AG04449 (cell line): ENCODE data around the gene NUP93.

ENCODE experiments used
- CTCF ChIA-PET: fragments of 350-600 bp; formaldehyde crosslinking; extraction: SDS; loops from one replicate; lab custom pipeline; 2021; ENCODE audit warnings: antibody characterized with exemption; lab: Yijun Ruan, JAX
- POLR2A ChIA-PET: fragments of 400-600, 350-600 bp; formaldehyde crosslinking; extraction: SDS; loops from one replicate; lab custom pipeline; 2020; ENCODE audit warnings: antibody characterized with exemption, inconsistent platforms; lab: Yijun Ruan, JAX
- DNase-seq: peaks from one replicate; pipeline ENCODE4 v3.0.0-alpha.2; 2010; ENCODE audit warnings: low read depth, low spot score
- H3K4me3 ChIP-seq: 2 replicates; pipeline ENCODE4 v1.5.1; 2011; ENCODE audit warnings: low read depth, mild to moderate bottlenecking, control low read depth, low read length
- CTCF ChIP-seq: IDR thresholded peaks from one replicate; pipeline ENCODE4 v1.5.1; 2011; ENCODE audit warnings: mild to moderate bottlenecking, moderate library complexity, low read length, control low read depth, inconsistent platforms; ENCODE audit not compliant: insufficient read depth; ENCODE audit errors: missing control alignments

The NUP93 gene

GRCh38 chr16:56892705-56893104 lies 162.8 kb downstream of the NUP93 start:
- ChIA-PET POLR2A (no interaction called here), CTCF (interaction anchor here (0.9 kb wide), 1 partner anchor 11 kb away, joined by 3 read pairs; no protein-coding TSS in a partner anchor)

GRCh38 chr16:56894331-56894917 lies 164.5 kb downstream of the NUP93 start:
- DNase-seq = no peak
- no peak overlapping the region for H3K4me3 ChIP-seq
- TF ChIP-seq CTCF = no peak
- ChIA-PET POLR2A (interaction anchor here (1.0 kb wide), 1 partner anchor 37 kb away, joined by 3 read pairs; no protein-coding TSS in a partner anchor), CTCF (interaction anchor here (2.3 kb wide), 1 partner anchor 27 kb away, joined by 7 read pairs; no protein-coding TSS in a partner anchor)

More at GRCh38 chr16:56892705-56893104, 162.8 kb downstream of the NUP93 start:
- TF ChIP-seq CTCF = no peak
- DNase-seq = no peak
- H3K4me3 ChIP-seq = no peak overlapping the region

GRCh38 chr16:56895813-56896212 lies 165.9 kb downstream of the NUP93 start:
- ChIA-PET CTCF (interaction anchor here (2.3 kb wide), 1 partner anchor 29 kb away, joined by 7 read pairs; no protein-coding TSS in a partner anchor), POLR2A (no interaction called here)
- no peak overlapping the region for H3K4me3 ChIP-seq
- DNase-seq = no peak
- TF ChIP-seq CTCF = no peak

GRCh38 chr16:56896244-56896643 lies 166.3 kb downstream of the NUP93 start:
- CTCF ChIA-PET = no interaction called here
- no peak for TF ChIP-seq CTCF
- POLR2A ChIA-PET = no interaction called here
- H3K4me3 ChIP-seq = no peak overlapping the region
- no peak for DNase-seq

- no peak for DNase-seq
- CTCF ChIA-PET = interaction anchor here (1.0 kb wide), 1 partner anchor 22 kb away, joined by 3 read pairs; no protein-coding TSS in a partner anchor
- POLR2A ChIA-PET = no interaction called here
- H3K4me3 ChIP-seq = no peak overlapping the region
- TF ChIP-seq CTCF = no peak
Observed at GRCh38 chr16:56897026-56897799, 167.3 kb downstream of the NUP93 start.

GRCh38 chr16:56898847-56899246 lies 168.9 kb downstream of the NUP93 start:
- POLR2A ChIA-PET = no interaction called here

More at GRCh38 chr16:56898847-56899246, 168.9 kb downstream of the NUP93 start:
- no peak for DNase-seq
- no peak overlapping the region for H3K4me3 ChIP-seq
- no peak for TF ChIP-seq CTCF
- CTCF ChIA-PET = no interaction called here
